Left colon (tissue), 2 donors: ENCODE measurements around the gene STXBP5L. TPM values are rescaled to one million over a fixed set of nuclear protein-coding genes. Genes with fewer than 3 reads are reported as not detected.
"Not testable (repeated sequence)": the region's sequence is repeated elsewhere in the genome, so short reads cannot be mapped to it uniquely, and the experiment has no call there.

Experiments used
- ATAC-seq: fragments of 200-7000 bp; cut with Tn5 transposase; one replicate; pipeline ENCODE4 v1.9.1; 2020; ENCODE audit warnings: mild to moderate bottlenecking, moderate library complexity
- DNase-seq, 2 donors: peaks; one replicate each; pipeline ENCODE4 v3.0.0-alpha.2; 2020
- intact Hi-C, 2 donors: fragments of 100-400 bp; cut with DNase I in 1 of 2; cut with micrococcal nuclease in 1 of 2; formaldehyde crosslinking; loops; one replicate each; pipeline versions ENCODE4 v1.11.2 to v1.14.0; 2022; cut with DNase I, micrococcal nuclease
- total RNA-seq, 2 donors: library from RNA; stranded (reverse); fragmentation: NEBNext Ultra II Directional; extraction: Animal tissue kit (Norgen Biotek cat#: 25700); gene quantifications; one replicate each; pipeline ENCODE4 v1.2.1, GENCODE V29; 2021
- donor health status: DM: no; HTN: no; CAD: no.
- donor health status: DM: yes; HTN: yes; CAD: no.

The STXBP5L gene
- total RNA-seq, 2 donors from 2014 or later, result 0.21 to 0.61 TPM

GRCh38 chr3:121395967-121396366, 488.0 kb downstream of the STXBP5L start:
- ATAC-seq, DNase-seq, intact Hi-C loops: not testable (repeated sequence)

- intact Hi-C loops, ATAC-seq: not testable (repeated sequence)
Measured at GRCh38 chr3:121398051-121398450, 490.0 kb downstream of the STXBP5L start.

GRCh38 chr3:121399820-121400219, 491.8 kb downstream of the STXBP5L start:
- ATAC-seq (no peak), DNase-seq (no peak)
- intact Hi-C loops, result no loop called here

More at GRCh38 chr3:121398051-121398450, 490.0 kb downstream of the STXBP5L start:
- DNase-seq, result not testable (repeated sequence)

GRCh38 chr3:121405631-121406030, 497.6 kb downstream of the STXBP5L start:
- no peak for ATAC-seq
- intact Hi-C loops, result no loop called here
- no peak for DNase-seq

- intact Hi-C loops, result no loop called here
- ATAC-seq (no peak), DNase-seq (no peak)
Measured at GRCh38 chr3:121411523-121411922, 503.5 kb downstream of the STXBP5L start.

- no peak for ATAC-seq
- DNase-seq, result no peak
- intact Hi-C loops, result no loop called here
Measured at GRCh38 chr3:121414924-121415323, 506.9 kb downstream of the STXBP5L start.

- intact Hi-C loops, result no loop called here
- no peak for ATAC-seq
- DNase-seq, result no peak
Measured at GRCh38 chr3:121418182-121418581, 510.2 kb downstream of the STXBP5L start.

GRCh38 chr3:121424549-121424948, 516.5 kb downstream of the STXBP5L start:
- DNase-seq (no peak), ATAC-seq (no peak)
- intact Hi-C loops, result no loop called here

GRCh38 chr3:121430664-121431215, 522.7 kb downstream of the STXBP5L start:
- intact Hi-C loops, result no loop called here
- ATAC-seq (no peak), DNase-seq (no peak)

- DNase-seq (peak; percentile 24 to 27), ATAC-seq (peak; percentile 99)
- intact Hi-C loops, result no loop called here
Measured at GRCh38 chr3:121431726-121432517, 523.9 kb downstream of the STXBP5L start.

GRCh38 chr3:121436074-121436473, 528.1 kb downstream of the STXBP5L start:
- DNase-seq (no peak), ATAC-seq (no peak)
- intact Hi-C loops, result no loop called here

GRCh38 chr3:121436641-121437040, 528.6 kb downstream of the STXBP5L start:
- ATAC-seq (no peak), DNase-seq (no peak)
- intact Hi-C loops, result no loop called here

- no peak for ATAC-seq
Measured at GRCh38 chr3:121443456-121443855, 535.5 kb downstream of the STXBP5L start.

GRCh38 chr3:121451752-121452151, 543.7 kb downstream of the STXBP5L start:
- DNase-seq, intact Hi-C loops, ATAC-seq: not testable (repeated sequence)

More at GRCh38 chr3:121443456-121443855, 535.5 kb downstream of the STXBP5L start:
- DNase-seq, result no peak
- intact Hi-C loops, result no loop called here

GRCh38 chr3:121462565-121462964, 554.6 kb downstream of the STXBP5L start:
- ATAC-seq, result no peak
- intact Hi-C loops, result no loop called here

GRCh38 chr3:121463745-121464144, 555.7 kb downstream of the STXBP5L start:
- ATAC-seq, result no peak
- intact Hi-C loops, result no loop called here

More at GRCh38 chr3:121462565-121462964, 554.6 kb downstream of the STXBP5L start:
- DNase-seq, result no peak

GRCh38 chr3:121467085-121467484, 559.1 kb downstream of the STXBP5L start:
- DNase-seq (no peak), ATAC-seq (peak; percentile 72)
- intact Hi-C loops, result no loop called here

More at GRCh38 chr3:121463745-121464144, 555.7 kb downstream of the STXBP5L start:
- no peak for DNase-seq

GRCh38 chr3:121473001-121473400, 565.0 kb downstream of the STXBP5L start:
- no peak for ATAC-seq
- no peak for DNase-seq

More at GRCh38 chr3:121473001-121473400, 565.0 kb downstream of the STXBP5L start:
- intact Hi-C loops, result no loop called here
